Heart right ventricle (tissue), 16 donors: ENCODE measurements around the gene HSPBP1. TPM values are rescaled to one million over a fixed set of nuclear protein-coding genes. Genes with fewer than 3 reads are reported as not detected.

Experiments
- ATAC-seq, 8 donors: fragments of 200-7000 bp; cut with Tn5 transposase; one replicate each; pipeline ENCODE4 v1.9.1; 2020; ENCODE audit warnings: mild to moderate bottlenecking in 8 of 8, moderate library complexity in 8 of 8, moderate number of reproducible peaks in 1 of 8
- DNase-seq, 2 donors: peaks; one replicate each; pipeline ENCODE4 v3.0.0-alpha.2; 2020
- H3K27ac ChIP-seq, 10 donors: fragments of 200-600 bp; sonication (generic) in 2 of 10; one replicate each; pipeline versions ENCODE4 v1.5.0 to v1.8.0; 2020 to 2022; ENCODE audit warnings: mild to moderate bottlenecking in 3 of 10
- H3K27me3 ChIP-seq, 7 donors: fragments of 200-600 bp; one replicate each; pipeline ENCODE4 v1.8.0; 2021 to 2022; ENCODE audit warnings: mild to moderate bottlenecking in 2 of 7
- H3K36me3 ChIP-seq, 9 donors: fragments of 200-600 bp; sonication (generic) in 1 of 9; one replicate each; pipeline versions ENCODE4 v1.5.0 to v1.8.0; 2020 to 2022; ENCODE audit warnings: mild to moderate bottlenecking in 2 of 9
- H3K4me1 ChIP-seq, 9 donors: fragments of 200-600 bp; sonication (generic) in 1 of 9; one replicate each; pipeline versions ENCODE4 v1.5.0 to v1.8.0; 2020 to 2022; ENCODE audit warnings: mild to moderate bottlenecking in 4 of 9
- H3K4me3 ChIP-seq, 10 donors: fragments of 200-600 bp; sonication (generic) in 2 of 10; one replicate each; pipeline versions ENCODE4 v1.5.0 to v1.8.0; 2020 to 2022; ENCODE audit warnings: mild to moderate bottlenecking in 7 of 10, moderate library complexity in 2 of 10
- H3K9me3 ChIP-seq, 11 donors: fragments of 200-600 bp in 10 of 11; sonication (generic) in 2 of 11; one replicate each; pipeline versions ENCODE4 v1.5.0 to v1.8.0; 2013 to 2022; ENCODE audit warnings: mild to moderate bottlenecking in 2 of 11, control low read depth in 1 of 11, moderate library complexity in 1 of 11
- WGBS, 2 donors: extraction: QIAGEN DNeasy Blood & Tissue Kit; methylation state at CpG; one replicate each; pipeline ENCODE4 v1.1.7; 2013; ENCODE audit warnings: inconsistent platforms in 1 of 2; 5-methylcytosine and 5-hydroxymethylcytosine counted together
- intact Hi-C, 10 donors: fragments of 100-400 bp; cut with DNase I; formaldehyde crosslinking; loops; one replicate each; pipeline versions ENCODE4 v1.11.1 to v1.14.2; 2022
- polyA plus RNA-seq, 2 donors: library from polyadenylated mRNA; stranded (reverse); fragments of 200-250 nt; gene quantifications; one replicate each; pipeline ENCODE4 v1.2.3, GENCODE V29; 2013
- total RNA-seq, 10 donors: library from RNA; stranded (reverse); fragmentation: NEBNext Ultra II Directional in 3 of 10; extraction: Animal tissue kit (Norgen Biotek cat#: 25700) in 3 of 10; gene quantifications; one replicate each; pipeline versions ENCODE4 v1.2.1 to v1.2.4, GENCODE V29; 2021 to 2023
- TF ChIP-seq, protein P1 (sequence below), 9 donors: fragments of 200-600 bp; sonication (generic) in 2 of 9; IDR thresholded peaks; one replicate each; pipeline versions ENCODE4 v1.5.0 to v1.8.0; 2021 to 2022; ENCODE audit warnings: antibody characterized with exemption in 9 of 9, mild to moderate bottlenecking in 5 of 9, moderate library complexity in 1 of 9
- donor health status: Arrhythmogenic right ventricular cardiomyopathy.
- donor health status: ischemic (EF 13 %, LVEDD 7.1; RV severe dilation, severe dysfunction).
- donor health status: healthy with polysubstance abuse.
- donor health status: DM: no; HTN: yes; CAD: no.
- donor health status: DM: no; HTN: no; CAD: no.
- donor health status: ischemic (EF 25% LVEDD 6.9; RV normal size, moderate dysfunction).
- donor health status: ischemic (EF 25% LVEDD 5.7; RV mildly dilated, moderate dysfunction).
- donor health status: healthy.
- donor health status: DM: yes; HTN: yes; CAD: no.
- donor health status: Ischemic cardiomyopathy.
- donor health status: ischemic (EF 35%, LVEDD 5.7; RV mildly dilated, moderate dysfunction).
- donor health status: nonischemic (EF 11% LVEDD 7.7; RV severe dilation, severe dysfunction).
- donor health status: DM: yes; HTN: yes; CAD: no.
- donor health status: PGD.
- donor health status: ischemic (EF 29% LVEDD 5.4; RV normal size, mild dysfunction).
- donor health status: nonischemic (EF 23%, LVEDD 6.1; RV moderate dilation, normal function).

The HSPBP1 gene
- total and polyA plus RNA-seq, 12 donors = 26.7 to 83.7 (median 32.6) TPM

DNA sequence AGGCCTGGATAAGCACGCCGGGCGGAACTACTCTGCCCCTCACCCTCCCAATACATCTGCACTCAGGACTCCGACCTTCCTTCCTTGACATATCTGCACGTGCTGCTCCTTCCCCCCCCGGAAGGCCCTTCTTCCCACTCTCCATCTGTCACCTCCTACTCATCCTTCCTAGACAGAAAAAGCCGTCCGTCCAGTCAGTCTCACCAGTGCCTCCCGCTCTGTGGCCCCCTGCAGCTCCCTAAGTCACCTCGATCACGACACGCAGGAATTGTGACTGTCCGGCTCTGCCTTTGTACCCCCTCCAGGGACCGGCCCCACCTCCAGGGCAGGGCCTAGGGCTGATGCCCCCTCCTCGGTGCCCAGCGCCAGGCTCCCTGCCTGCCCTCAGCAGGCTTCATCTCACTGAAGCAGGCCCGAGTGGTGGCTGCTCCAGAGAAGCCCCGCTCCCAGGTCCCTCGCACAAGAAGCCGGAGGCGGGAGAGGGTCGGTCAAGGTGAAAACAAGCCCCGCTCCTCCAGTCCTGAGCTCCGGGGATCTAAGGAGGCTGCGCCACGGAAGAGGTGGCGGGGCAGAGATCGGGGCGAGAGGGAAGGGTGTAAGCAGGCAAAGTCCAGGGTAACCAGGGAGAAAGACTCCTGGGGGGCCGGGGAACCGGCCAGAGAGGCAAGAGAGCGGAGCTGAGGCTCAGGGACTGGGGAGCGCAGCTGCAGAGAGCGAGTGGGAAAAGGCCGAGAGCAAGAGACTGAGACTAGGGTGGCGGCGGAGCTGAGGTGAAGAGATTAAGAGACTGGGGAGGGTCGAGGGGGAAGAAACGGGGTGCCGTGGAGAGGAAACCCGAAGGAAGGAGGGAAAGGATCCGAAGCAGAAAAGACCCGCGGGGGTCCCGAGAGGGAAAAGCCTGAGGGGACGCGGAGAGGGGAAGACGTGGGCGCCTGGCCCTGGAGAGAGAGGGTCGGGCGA lies 22.2 kb downstream of the HSPBP1 start:
- WGBS, 2 donors = 2 to 3% methylated on average over 51 of the region's 51 CpGs
- Histone ChIP-seq H3K27ac (peak overlapping the region in 9 of 10 donors; percentile 78 to 98 (median 93)), H3K27me3 (no peaks in the 10 kb centered on the region), H3K4me3 (peak overlapping the region; percentile 67 to 99 (median 94)), H3K9me3 (no peaks in the 10 kb centered on the region), H3K36me3 (peaks cover 0 to 13% (median 0%) of the 10 kb centered on the region in 9 donors), H3K4me1 (peaks cover 11 to 63% (median 51%) of the 10 kb centered on the region in 9 donors)
- ATAC-seq = no peak
- DNase-seq = no peak
- intact Hi-C loops = loop anchor here in 3 of 10 donors (2.0 to 5.0 kb wide), 3 partner anchors 40 to 150 kb away; partner anchors contain the start of gene UBE2S (in 1 of the 3)
- TF ChIP-seq, protein P1, sequence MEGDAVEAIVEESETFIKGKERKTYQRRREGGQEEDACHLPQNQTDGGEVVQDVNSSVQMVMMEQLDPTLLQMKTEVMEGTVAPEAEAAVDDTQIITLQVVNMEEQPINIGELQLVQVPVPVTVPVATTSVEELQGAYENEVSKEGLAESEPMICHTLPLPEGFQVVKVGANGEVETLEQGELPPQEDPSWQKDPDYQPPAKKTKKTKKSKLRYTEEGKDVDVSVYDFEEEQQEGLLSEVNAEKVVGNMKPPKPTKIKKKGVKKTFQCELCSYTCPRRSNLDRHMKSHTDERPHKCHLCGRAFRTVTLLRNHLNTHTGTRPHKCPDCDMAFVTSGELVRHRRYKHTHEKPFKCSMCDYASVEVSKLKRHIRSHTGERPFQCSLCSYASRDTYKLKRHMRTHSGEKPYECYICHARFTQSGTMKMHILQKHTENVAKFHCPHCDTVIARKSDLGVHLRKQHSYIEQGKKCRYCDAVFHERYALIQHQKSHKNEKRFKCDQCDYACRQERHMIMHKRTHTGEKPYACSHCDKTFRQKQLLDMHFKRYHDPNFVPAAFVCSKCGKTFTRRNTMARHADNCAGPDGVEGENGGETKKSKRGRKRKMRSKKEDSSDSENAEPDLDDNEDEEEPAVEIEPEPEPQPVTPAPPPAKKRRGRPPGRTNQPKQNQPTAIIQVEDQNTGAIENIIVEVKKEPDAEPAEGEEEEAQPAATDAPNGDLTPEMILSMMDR (IDR thresholded peaks at IDR 0.05) = no peak

DNA sequence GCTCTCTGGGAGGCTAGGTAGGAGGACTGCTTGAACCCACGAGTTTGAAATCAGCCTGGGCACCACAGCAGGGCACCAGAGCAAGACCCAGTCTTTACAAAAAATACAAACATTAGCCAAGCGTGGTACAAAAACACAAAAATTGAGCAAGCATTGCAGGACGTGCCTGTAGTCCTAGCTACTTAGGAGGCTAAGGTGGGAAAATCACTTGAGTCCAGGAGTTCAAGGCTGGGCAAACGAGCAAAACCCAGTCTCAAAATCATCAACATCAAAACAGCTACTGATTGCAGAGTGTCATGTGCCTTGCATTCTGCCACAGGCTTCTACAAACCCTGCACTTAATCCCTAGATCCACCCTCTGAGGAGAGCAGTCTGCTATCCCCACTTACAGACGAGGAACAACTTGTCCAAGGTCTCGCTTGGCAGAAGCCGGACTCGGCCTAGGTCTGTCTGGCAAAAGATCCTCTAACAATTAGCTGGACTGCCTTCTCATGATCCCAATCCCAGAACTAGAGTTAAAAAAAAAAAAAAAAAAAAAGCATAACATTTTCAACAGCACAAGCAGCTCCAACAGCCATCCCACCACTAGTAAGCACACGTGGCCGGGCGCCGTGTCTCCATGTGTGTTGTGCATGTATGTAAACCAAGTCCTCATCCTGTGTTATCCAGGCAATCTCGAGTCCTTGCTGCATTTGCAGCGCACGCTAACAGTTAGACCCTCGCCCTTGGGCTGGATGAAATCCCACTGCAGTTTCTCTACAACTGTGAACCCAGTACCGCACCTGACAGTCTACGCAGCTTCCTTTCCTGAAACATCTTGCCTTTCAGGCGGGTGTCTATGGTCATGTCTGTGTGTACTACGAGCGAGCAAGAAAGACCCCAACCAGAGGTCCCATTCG lies 23.1 kb downstream of the HSPBP1 start:
- Histone ChIP-seq H3K27me3 (no peaks in the 10 kb centered on the region), H3K27ac (peak overlapping the region in 6 of 10 donors; percentile 88 to 98 (median 94)), H3K9me3 (no peaks in the 10 kb centered on the region), H3K36me3 (peaks cover 0 to 7% (median 0%) of the 10 kb centered on the region in 9 donors), H3K4me3 (peak overlapping the region in 9 of 10 donors; percentile 68 to 99 (median 95)), H3K4me1 (peaks cover 13 to 73% (median 60%) of the 10 kb centered on the region in 9 donors)
- no peak for ATAC-seq
- intact Hi-C loops = loop anchor here in 3 of 10 donors (2.0 to 5.0 kb wide), 3 partner anchors 40 to 150 kb away; partner anchors contain the start of gene UBE2S (in 1 of the 3)
- TF ChIP-seq, protein P1 (IDR thresholded peaks at IDR 0.05) = no peak
- no peak for DNase-seq
- 48 to 56% methylated on average over 22 of the region's 22 CpGs for WGBS, 2 donors

DNA sequence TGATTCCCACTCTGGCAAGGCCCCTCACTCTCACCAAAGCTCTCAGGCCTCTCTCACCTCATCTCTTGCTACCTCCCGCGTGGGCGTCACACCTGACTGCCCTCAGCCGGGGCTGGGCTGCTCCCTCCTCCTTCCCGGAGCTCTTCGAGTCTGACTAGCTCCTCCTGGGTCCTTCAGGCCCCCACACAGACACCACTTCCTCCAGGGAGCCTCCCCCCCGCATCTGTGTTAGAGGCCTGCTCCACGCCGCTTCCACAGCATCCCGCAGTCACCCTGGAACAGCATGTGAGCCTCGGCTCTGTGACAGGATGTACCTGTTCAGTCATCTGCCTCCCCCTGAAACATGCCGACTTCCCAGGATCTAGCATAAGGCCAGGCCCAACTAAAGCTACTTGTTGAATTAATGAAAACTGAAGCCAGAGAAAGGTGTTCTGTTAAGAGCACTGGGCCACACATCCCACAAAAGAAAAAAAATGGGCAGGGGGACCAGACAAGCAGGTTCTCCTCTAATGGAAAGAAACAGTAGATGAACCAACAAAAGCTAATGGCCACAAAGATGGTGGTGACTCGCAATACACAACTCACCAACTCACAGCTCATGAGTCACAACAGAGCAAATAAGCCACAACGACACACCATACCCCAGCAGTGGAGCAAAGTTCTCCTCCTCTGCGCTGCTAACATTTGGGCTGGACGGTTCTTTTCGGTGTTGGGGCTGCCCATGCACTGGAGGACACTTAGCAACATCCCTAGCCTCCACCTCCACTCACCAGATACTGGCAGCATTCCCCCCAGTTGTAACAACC lies 24.1 kb downstream of the HSPBP1 start:
- ATAC-seq = no peak
- intact Hi-C loops = loop anchor here in 3 of 10 donors (2.0 to 5.0 kb wide), 3 partner anchors 39 to 151 kb away; partner anchors contain the start of gene UBE2S (in 1 of the 3)

More for the DNA sequence above, 24.1 kb downstream of the HSPBP1 start:
- DNase-seq = no peak
- H3K4me3 ChIP-seq = peak overlapping the region in 4 of 10 donors; percentile 9 to 95 (median 58)
- H3K27me3 ChIP-seq = no peaks in the 10 kb centered on the region
- WGBS, 2 donors = 61 to 69% methylated on average over 17 of the region's 17 CpGs
- H3K9me3 ChIP-seq = no peaks in the 10 kb centered on the region
- H3K27ac ChIP-seq = peak overlapping the region in 3 of 10 donors; percentile 30 to 98 (median 71)
- TF ChIP-seq, protein P1 (IDR thresholded peaks at IDR 0.05) = no peak
- H3K4me1 ChIP-seq = peaks cover 14 to 82% (median 67%) of the 10 kb centered on the region in 9 donors
- H3K36me3 ChIP-seq = peaks cover 0 to 12% (median 0%) of the 10 kb centered on the region in 9 donors
